ENCODE results near the gene NLGN2.

The NLGN2 gene

DNA sequence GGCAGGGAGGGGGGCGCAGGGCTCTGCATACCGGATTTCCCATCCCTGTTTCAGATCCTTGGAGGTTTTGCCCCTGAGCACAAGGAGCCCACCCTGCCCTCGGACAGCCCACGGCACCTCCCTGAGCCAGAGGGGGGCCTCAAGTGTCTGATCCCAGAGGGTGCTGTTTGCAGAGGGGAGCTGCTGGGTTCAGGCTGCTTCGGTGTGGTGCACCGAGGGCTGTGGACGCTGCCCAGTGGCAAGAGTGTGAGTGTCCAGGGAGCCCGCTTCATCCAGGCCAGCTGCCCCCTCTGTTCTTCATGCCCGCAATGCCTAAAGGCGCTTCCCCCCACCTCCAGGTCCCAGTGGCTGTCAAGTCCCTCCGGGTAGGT, 24.3 kb upstream of the NLGN2 start:
- no peak for TF ChIP-seq POLR2A (IDR thresholded peaks at IDR 0.05; ENCODE audit: low read length)
- no peak for TF ChIP-seq GATA1 (IDR thresholded peaks at IDR 0.05; ENCODE audit: low read depth, low read length)

DNA sequence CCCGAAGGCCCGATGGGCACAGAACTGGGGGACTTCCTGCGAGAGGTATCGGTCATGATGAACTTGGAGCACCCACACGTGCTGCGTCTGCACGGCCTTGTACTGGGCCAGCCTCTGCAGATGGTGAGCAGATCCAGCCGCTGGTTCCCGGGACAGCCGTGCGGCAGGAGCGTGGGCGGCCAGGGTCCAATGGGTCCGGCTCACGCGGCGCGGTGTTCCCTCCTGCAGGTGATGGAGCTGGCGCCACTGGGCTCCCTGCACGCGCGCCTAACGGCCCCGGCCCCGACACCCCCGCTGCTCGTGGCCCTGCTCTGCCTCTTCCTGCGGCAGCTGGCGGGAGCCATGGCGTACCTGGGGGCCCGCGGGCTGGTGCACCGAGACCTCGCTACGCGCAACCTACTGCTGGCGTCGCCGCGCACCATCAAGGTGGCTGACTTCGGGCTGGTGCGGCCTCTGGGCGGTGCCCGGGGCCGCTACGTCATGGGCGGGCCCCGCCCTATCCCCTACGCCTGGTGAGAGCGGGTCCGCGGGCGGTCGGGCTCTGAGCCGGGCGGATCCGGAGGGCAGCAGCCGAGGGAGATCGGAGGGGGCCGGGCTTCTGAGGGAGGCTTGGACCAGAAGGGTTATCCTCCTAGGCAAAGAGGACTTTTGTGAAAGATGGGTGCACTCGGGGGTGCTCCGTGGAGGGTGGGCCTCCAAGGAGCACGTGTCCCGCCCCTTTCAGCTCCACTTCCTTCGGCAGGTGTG, 23.7 kb upstream of the NLGN2 start:
- TF ChIP-seq GATA1 (IDR thresholded peaks at IDR 0.05; ENCODE audit: low read depth, low read length) (no peak), POLR2A (IDR thresholded peaks at IDR 0.05; ENCODE audit: low read length) (no peak)
- peak; percentile 45 to 68 for DNase-seq

More for the DNA sequence above, 24.3 kb upstream of the NLGN2 start:
- DNase-seq: no peak

DNA sequence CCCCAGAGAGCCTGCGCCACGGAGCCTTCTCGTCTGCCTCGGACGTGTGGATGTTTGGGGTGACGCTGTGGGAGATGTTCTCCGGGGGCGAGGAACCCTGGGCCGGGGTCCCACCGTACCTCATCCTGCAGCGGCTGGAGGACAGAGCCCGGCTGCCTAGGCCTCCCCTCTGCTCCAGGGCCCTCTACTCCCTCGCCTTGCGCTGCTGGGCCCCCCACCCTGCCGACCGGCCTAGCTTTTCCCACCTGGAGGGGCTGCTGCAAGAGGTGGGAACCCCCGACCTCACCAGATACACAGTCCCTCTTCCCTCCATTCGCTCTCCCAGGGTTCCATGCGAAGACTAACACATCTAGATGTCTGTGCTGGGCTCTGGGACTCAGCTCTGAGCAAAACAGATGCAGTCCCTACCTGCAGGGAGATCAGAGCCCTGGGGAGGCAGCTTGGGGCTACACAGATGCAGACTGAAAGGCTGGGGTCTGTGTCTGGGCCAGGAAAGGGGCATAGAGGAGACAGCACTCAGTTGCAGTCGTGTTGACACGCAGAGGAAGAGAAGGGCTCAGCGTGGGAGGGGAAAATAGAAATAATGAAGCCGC, 23.1 kb upstream of the NLGN2 start:
- no peak for TF ChIP-seq POLR2A (IDR thresholded peaks at IDR 0.05; ENCODE audit: low read length)
- DNase-seq: no peak

GRCh38 chr17:7388856-7389255, 18.8 kb upstream of the NLGN2 start:
- DNase-seq: no peak
- TF ChIP-seq POLR2A (IDR thresholded peaks at IDR 0.05; ENCODE audit: low read length) (no peak), GATA1 (IDR thresholded peaks at IDR 0.05; ENCODE audit: low read depth, low read length) (no peak)

GRCh38 chr17:7389924-7390910, 17.4 kb upstream of the NLGN2 start:
- DNase-seq: no peak
- TF ChIP-seq POLR2A (IDR thresholded peaks at IDR 0.05; ENCODE audit: low read length) (no peak), GATA1 (IDR thresholded peaks at IDR 0.05; ENCODE audit: low read depth, low read length) (no peak)

DNA sequence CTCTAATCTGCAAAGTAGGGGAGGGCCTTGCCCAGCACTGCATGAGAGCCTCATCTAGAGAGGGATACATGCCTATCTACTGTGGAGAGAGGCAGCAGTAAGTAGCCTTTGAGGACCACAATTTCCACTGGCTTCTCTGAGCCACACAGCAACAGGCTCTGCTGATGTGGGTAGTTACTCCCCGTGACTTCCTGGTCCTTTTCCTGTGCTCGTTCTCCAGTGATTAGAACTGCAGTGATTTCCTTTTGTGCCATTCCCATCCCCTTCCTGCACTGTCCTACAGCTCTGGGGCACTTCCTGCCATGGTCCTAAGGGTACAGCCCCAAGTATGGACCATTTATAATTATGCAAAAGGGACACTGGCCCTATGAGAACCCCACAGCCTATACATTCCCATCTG, 16.3 kb upstream of the NLGN2 start:
- no peak for TF ChIP-seq POLR2A (IDR thresholded peaks at IDR 0.05; ENCODE audit: low read length)
- TF ChIP-seq GATA1 (IDR thresholded peaks at IDR 0.05; ENCODE audit: low read depth, low read length): no peak
- DNase-seq: no peak

GRCh38 chr17:7392696-7393612, 14.7 kb upstream of the NLGN2 start:
- TF ChIP-seq GATA1 (IDR thresholded peaks at IDR 0.05; ENCODE audit: low read depth, low read length): no peak
- TF ChIP-seq POLR2A (IDR thresholded peaks at IDR 0.05; ENCODE audit: low read length): no peak
- DNase-seq: no peak

DNA sequence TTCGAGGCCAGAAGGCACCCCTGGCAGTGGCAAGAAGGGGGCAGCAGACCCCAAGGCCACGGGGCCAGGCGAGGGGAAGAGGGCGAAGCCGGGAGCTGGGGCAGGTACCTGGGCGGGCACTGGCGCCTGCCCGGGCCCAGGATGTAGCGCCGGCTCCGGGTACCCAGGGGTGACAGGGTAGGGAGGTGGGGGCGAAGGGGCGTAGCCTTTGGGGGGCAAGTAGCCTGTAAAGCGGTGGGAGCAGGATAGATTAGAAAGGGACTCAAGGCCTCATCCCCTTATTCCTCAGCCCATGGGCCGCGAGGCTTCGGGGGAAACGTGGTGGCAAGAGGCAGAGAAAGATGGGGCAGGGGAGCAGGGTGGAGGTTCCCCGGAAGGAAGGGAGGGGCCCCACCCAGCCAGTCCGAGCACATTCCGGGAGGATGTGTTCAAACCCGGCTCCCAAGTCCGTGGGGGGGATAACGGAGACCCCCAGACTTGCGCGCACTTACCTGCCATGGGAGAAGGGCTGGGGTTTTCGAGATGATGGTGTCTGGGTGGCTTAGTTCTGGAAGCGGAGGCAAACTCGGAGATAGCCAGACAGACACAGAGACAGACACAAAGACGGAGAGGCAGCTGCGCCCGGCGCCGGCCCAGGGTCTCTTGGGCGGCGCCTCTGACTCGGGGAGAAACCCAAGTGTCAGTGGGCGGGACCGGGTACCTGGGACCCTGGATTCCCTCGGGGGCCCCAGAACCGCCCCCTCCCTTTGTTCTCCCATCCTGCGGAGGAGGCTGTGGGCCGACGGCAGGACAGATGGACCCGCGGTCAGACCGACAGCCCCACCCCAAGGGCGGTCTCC, 13.8 kb upstream of the NLGN2 start:
- TF ChIP-seq POLR2A (IDR thresholded peaks at IDR 0.05; ENCODE audit: low read length) (no peak), GATA1 (IDR thresholded peaks at IDR 0.05; ENCODE audit: low read depth, low read length) (no peak)
- peak in 1 of 2 experiments; percentile 64 for DNase-seq

DNA sequence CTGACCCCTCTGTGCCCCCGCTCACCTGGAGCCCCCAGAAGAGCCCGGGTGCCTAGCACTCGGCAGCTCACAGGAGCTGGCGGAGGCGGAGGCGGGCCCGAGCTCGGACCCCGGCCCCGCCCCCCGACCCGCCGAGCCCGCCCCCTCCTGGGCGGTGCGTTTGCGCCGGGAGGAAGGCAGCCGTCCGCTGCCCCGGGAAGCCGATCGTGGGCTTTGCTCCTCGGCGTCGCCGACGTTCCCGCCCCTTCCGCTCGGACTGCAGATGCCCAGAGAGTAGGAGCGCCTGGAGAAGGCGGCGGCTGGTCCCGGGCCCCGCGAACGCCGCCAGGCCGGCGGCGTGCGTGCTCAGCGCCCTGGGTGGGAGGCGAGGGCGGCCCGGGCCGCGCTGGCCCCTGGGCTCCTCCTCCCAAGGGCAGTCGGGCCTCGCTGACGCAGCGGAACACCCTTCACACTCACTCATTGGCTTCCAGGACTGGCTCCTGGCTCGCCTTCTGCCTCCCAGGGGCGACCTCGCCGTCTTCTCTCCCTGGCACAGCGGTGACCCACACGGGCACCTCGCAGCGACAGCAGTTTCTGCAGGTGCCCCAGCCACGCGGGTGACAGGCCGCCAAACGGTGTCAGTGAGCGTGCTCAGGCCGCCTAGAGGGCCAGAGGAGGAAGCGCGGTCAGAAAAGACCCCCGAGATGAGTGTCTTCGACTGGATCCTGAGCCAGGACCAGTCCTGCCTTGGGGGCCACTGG, 13.0 kb upstream of the NLGN2 start, which contains the start of gene PLSCR3:
Gene PLSCR3, minus strand, starts transcription at position 74 of the 740 bp plus-strand sequence. CDS start 415 bp downstream, outside the sequence.
- peak; percentile 83 to 90 for DNase-seq

GRCh38 chr17:7396147-7396546, 11.5 kb upstream of the NLGN2 start:
- DNase-seq: no peak
- no peak for TF ChIP-seq POLR2A (IDR thresholded peaks at IDR 0.05; ENCODE audit: low read length)
- no peak for TF ChIP-seq GATA1 (IDR thresholded peaks at IDR 0.05; ENCODE audit: low read depth, low read length)

More for the DNA sequence above, 13.0 kb upstream of the NLGN2 start, which contains the start of gene PLSCR3:
- no peak for TF ChIP-seq GATA1 (IDR thresholded peaks at IDR 0.05; ENCODE audit: low read depth, low read length)
- TF ChIP-seq POLR2A (IDR thresholded peaks at IDR 0.05; ENCODE audit: low read length): peak; percentile 88

DNA sequence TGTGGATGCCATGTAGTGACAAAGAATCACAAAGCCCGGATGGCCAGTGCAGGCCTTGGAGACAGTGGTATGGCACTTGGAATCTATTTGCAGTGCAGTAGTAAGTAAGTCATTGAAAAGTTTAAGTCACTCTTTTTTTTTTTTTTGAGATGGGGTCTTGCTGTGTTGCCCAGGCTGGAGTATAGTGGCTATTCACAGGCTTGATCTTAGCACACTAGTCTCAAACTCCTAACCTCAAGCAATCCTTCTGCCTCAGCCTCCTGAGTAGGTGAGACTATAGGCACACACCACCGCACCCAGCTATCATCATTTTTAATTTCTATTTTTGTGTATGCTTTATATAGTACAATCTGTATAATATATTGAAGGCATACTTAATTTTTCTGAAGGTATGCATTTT, 9.0 kb upstream of the NLGN2 start:
- DNase-seq: no peak
- TF ChIP-seq POLR2A (IDR thresholded peaks at IDR 0.05; ENCODE audit: low read length) (no peak), GATA1 (IDR thresholded peaks at IDR 0.05; ENCODE audit: low read depth, low read length) (no peak)

Measured in erythroblast (primary cell).